NCI-H1092 treated with DMSO at 0.1 percent for 48 hours (cell line): ENCODE data around the gene CENPF.

Source experiments
- DNase-seq: peaks from one replicate; lab custom pipeline; 2025; lab: John Stamatoyannopoulos, UW

CENPF gene

DNA sequence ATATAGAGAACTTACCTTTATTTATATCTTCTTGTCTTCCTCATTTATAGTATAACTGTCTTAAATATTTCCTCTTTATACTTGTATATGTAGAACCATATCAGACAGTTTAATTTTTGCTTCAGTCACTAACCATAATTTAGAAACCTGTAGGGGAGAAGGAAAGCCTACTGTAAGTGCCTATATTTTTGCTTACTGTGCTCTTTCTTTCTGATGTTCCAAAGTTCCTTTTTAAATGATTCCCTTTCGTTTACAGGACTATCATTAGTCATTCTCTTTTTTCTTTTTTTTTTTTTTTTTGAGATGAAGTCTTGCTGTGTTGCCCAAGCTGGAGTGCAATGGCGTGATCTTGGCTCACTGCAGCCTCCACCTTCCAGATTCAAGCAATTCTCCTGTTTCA is 109.7 kb downstream of the CENPF start:
- no peak for DNase-seq
